Neural cell (in vitro differentiated cells): ENCODE data around the gene SCRN2. TPM values are rescaled to one million over a fixed set of nuclear protein-coding genes. Genes with fewer than 3 reads are reported as not detected.

Experiments
- H2AFZ ChIP-seq: fragments of 200-600, 300-800 bp; sonication (generic), shearing (Covaris generic); 2 replicates; pipeline ENCODE4 v1.6.0; 2014; ENCODE audit warnings: low read depth, mild to moderate bottlenecking, antibody characterized with exemption, low read length, moderate library complexity
- H3F3A ChIP-seq: fragments of 200-600 bp; shearing (Covaris generic); 2 replicates; pipeline ENCODE4 v1.6.1; 2016; ENCODE audit warnings: mild to moderate bottlenecking, moderate library complexity, mixed read lengths, antibody characterized with exemption, low read length; ENCODE audit not compliant: insufficient read depth, poor library complexity, severe bottlenecking
- H3K27ac ChIP-seq: fragments of 200-600, 300-800 bp; sonication (generic), shearing (Covaris generic); 2 replicates; pipeline ENCODE4 v1.5.1; 2014; ENCODE audit warnings: mild to moderate bottlenecking, low read length, moderate library complexity
- H3K27me3 ChIP-seq: fragments of 300-800, 200-600 bp; sonication (generic), shearing (Covaris generic); 2 replicates; pipeline ENCODE4 v1.6.0; 2014; ENCODE audit warnings: mild to moderate bottlenecking, low read depth, low read length, moderate library complexity; ENCODE audit not compliant: insufficient read depth
- H3K36me3 ChIP-seq: fragments of 300-800, 200-600 bp; sonication (generic), shearing (Covaris generic); 2 replicates; pipeline ENCODE4 v1.5.1; 2014; ENCODE audit warnings: mild to moderate bottlenecking, antibody characterized with exemption, low read length, moderate library complexity; ENCODE audit not compliant: insufficient read depth
- H3K4me2 ChIP-seq: fragments of 300-800, 200-600 bp; sonication (generic), shearing (Covaris generic); 2 replicates; pipeline ENCODE4 v1.6.0; 2014; ENCODE audit warnings: mild to moderate bottlenecking, low read length
- H3K4me3 ChIP-seq: fragments of 300-800, 200-600 bp; sonication (generic), shearing (Covaris generic); 2 replicates; pipeline ENCODE4 v1.5.1; 2014; ENCODE audit warnings: mild to moderate bottlenecking, low read length, moderate library complexity
- H3K79me2 ChIP-seq: fragments of 200-600 bp; shearing (Covaris generic); replicated peaks from 2 replicates; pipeline ENCODE4 v1.6.0; 2014; ENCODE audit warnings: mild to moderate bottlenecking, low read length, moderate library complexity; ENCODE audit not compliant: insufficient read depth
- H3K9ac ChIP-seq: fragments of 300-800, 200-600 bp; sonication (generic), shearing (Covaris generic); 2 replicates; pipeline ENCODE4 v1.6.1; 2016; ENCODE audit warnings: mild to moderate bottlenecking, low read length, mixed read lengths
- H3K9me2 ChIP-seq: fragments of 200-600 bp; shearing (Covaris generic); 2 replicates; pipeline ENCODE4 v1.6.1; 2016; ENCODE audit warnings: mild to moderate bottlenecking, low read length, mixed read lengths; ENCODE audit not compliant: insufficient read depth
- H3K9me3 ChIP-seq: fragments of 200-600, 300-800 bp; sonication (generic), shearing (Covaris generic); 2 replicates; pipeline ENCODE4 v1.6.1; 2016; ENCODE audit warnings: mild to moderate bottlenecking, mixed run types, low read length, moderate library complexity, mixed read lengths
- H4K20me1 ChIP-seq: fragments of 200-600 bp; shearing (Covaris generic); 2 replicates; pipeline ENCODE4 v1.6.1; 2016; ENCODE audit warnings: mild to moderate bottlenecking, mixed run types; ENCODE audit not compliant: insufficient read depth
- EP300 ChIP-seq: fragments of 450-650 bp; conservative IDR thresholded peaks from 2 replicates; pipeline ENCODE4 v1.6.1; 2014; ENCODE audit warnings: antibody characterized with exemption, mild to moderate bottlenecking, moderate library complexity; ENCODE audit not compliant: poor library complexity, severe bottlenecking
- EZH2 ChIP-seq: fragments of 200-600, 300-800 bp; shearing (Covaris generic), sonication (generic); IDR thresholded peaks from 2 replicates; pipeline ENCODE4 v1.6.1; 2014; ENCODE audit warnings: antibody characterized with exemption, low read length, borderline replicate concordance, mild to moderate bottlenecking; ENCODE audit not compliant: insufficient read depth, poor library complexity, severe bottlenecking
- MXI1 ChIP-seq: fragments of 450-650 bp; conservative IDR thresholded peaks from 2 replicates; pipeline ENCODE4 v1.6.1; 2014; ENCODE audit warnings: antibody characterized with exemption, mild to moderate bottlenecking; ENCODE audit not compliant: poor library complexity, severe bottlenecking
- POLR2AphosphoS5 ChIP-seq: IDR thresholded peaks from 2 replicates; pipeline ENCODE4 v1.6.1; 2012
- RAD21 ChIP-seq: fragments of 450-650 bp; conservative IDR thresholded peaks from 2 replicates; pipeline ENCODE4 v1.6.1; 2014; ENCODE audit warnings: antibody characterized with exemption, mild to moderate bottlenecking, moderate library complexity
- REST ChIP-seq: IDR thresholded peaks from 2 replicates; pipeline ENCODE4 v1.6.1; 2012; ENCODE audit warnings: borderline replicate concordance
- SMC3 ChIP-seq: fragments of 450-650 bp; conservative IDR thresholded peaks from 2 replicates; pipeline ENCODE4 v1.6.1; 2014; ENCODE audit warnings: antibody characterized with exemption, mild to moderate bottlenecking, moderate library complexity; ENCODE audit not compliant: poor library complexity
- TAF1 ChIP-seq: IDR thresholded peaks from 2 replicates; pipeline ENCODE4 v1.6.1; 2012; ENCODE audit warnings: low read depth
- polyA plus RNA-seq: library from polyadenylated mRNA; depleted of rRNA; stranded (reverse); fragments of >200 nt; gene quantifications from 2 replicates; pipeline ENCODE4 v1.2.3, GENCODE V29; 2014
- TF ChIP-seq, protein P1 (sequence below): fragments of 450-650 bp; IDR thresholded peaks from 2 replicates; pipeline ENCODE4 v1.5.1; 2014; ENCODE audit warnings: antibody characterized with exemption, mild to moderate bottlenecking, moderate library complexity; ENCODE audit not compliant: poor library complexity, severe bottlenecking

Gene SCRN2
- polyA plus RNA-seq, 1 donor from 2014 or later = 94.0 TPM

- no peaks in the 10 kb centered on the region for H3K9me2 ChIP-seq
- no peaks in the 10 kb centered on the region for H3K36me3 ChIP-seq
- no peaks in the 10 kb centered on the region for H4K20me1 ChIP-seq
- peak overlapping the region; percentile 72 for H3K9ac ChIP-seq
- peak overlapping the region; percentile 96 for H3K4me3 ChIP-seq
- H3K27ac ChIP-seq = no peak overlapping the region
- TF ChIP-seq TAF1 (no peak), MXI1 (no peak), RAD21 (no peak), REST (no peak), POLR2AphosphoS5 (no peak), EP300 (no peak), EZH2 (no peak), SMC3 (no peak)
- TF ChIP-seq, protein P1, sequence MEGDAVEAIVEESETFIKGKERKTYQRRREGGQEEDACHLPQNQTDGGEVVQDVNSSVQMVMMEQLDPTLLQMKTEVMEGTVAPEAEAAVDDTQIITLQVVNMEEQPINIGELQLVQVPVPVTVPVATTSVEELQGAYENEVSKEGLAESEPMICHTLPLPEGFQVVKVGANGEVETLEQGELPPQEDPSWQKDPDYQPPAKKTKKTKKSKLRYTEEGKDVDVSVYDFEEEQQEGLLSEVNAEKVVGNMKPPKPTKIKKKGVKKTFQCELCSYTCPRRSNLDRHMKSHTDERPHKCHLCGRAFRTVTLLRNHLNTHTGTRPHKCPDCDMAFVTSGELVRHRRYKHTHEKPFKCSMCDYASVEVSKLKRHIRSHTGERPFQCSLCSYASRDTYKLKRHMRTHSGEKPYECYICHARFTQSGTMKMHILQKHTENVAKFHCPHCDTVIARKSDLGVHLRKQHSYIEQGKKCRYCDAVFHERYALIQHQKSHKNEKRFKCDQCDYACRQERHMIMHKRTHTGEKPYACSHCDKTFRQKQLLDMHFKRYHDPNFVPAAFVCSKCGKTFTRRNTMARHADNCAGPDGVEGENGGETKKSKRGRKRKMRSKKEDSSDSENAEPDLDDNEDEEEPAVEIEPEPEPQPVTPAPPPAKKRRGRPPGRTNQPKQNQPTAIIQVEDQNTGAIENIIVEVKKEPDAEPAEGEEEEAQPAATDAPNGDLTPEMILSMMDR = no peak
- H3K79me2 ChIP-seq = no peaks in the 10 kb centered on the region
- no peak overlapping the region for H2AFZ ChIP-seq
- H3K4me2 ChIP-seq = peak overlapping the region; percentile 91
- H3K9me3 ChIP-seq = no peaks in the 10 kb centered on the region
- H3F3A ChIP-seq = no peaks in the 10 kb centered on the region
- no peaks in the 10 kb centered on the region for H3K27me3 ChIP-seq
Measured at GRCh38 chr17:47821031-47821423, 20.0 kb downstream of the SCRN2 start.

DNA sequence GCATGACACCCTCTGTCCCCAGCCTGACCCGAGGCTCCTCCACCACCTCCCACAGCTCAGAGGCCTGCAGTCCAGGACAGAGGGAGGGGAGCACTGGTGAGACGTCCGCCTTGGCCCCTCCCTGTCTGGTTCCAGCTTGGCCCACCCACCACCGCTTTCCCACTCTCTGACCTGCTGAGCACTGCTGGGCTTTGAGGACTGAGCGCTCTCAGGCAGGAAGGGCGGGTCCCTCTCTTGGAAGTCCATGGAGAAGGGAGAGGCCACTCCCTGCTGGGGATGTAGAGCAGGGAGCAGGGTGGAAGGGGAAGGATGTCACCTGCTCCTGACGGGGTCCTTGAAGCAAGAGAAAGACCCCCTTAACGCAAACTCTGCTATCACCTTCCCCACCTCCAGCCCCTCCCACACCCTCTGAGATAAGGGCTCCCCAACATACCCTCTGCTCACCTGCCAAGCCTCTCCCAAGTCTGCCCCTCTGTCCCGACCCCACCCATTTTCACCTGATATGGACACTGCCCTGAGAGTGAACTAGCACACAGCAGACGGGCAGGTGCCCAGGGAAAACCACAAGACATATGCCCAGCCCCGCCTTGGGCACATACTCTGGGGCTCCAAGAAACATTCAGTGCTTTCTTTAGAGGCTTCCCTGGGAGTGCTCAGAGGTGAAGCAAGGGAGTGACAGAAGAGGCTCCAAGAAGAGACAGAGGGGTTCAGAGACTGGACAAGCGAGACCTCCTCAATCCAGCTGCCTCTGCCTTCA is 20.9 kb downstream of the SCRN2 start:
- Histone ChIP-seq H3K79me2 (no peaks in the 10 kb centered on the region), H3K36me3 (no peaks in the 10 kb centered on the region), H3F3A (no peaks in the 10 kb centered on the region), H3K27ac (no peak overlapping the region), H4K20me1 (no peaks in the 10 kb centered on the region), H3K4me2 (no peak overlapping the region), H3K9me2 (no peaks in the 10 kb centered on the region), H3K9me3 (no peaks in the 10 kb centered on the region), H2AFZ (no peak overlapping the region), H3K9ac (peak overlapping the region; percentile 72), H3K4me3 (peak overlapping the region; percentile 96), H3K27me3 (no peaks in the 10 kb centered on the region)
- TF ChIP-seq RAD21 = no peak
- no peak for TF ChIP-seq TAF1
- no peak for TF ChIP-seq POLR2AphosphoS5
- TF ChIP-seq, protein P1 = no peak
- no peak for TF ChIP-seq REST
- no peak for TF ChIP-seq EZH2
- no peak for TF ChIP-seq MXI1
- no peak for TF ChIP-seq EP300
